Measurements from ENCODE around the gene STUM.
"Not testable (repeated sequence)": the region's sequence is repeated elsewhere in the genome, so short reads cannot be mapped to it uniquely, and the experiment has no call there.

- not testable (repeated sequence) for TF ChIP-seq CTCF (IDR thresholded peaks at IDR 0.05; ENCODE audit: borderline replicate concordance, extremely low read depth, low read length, poor library complexity, severe bottlenecking); EZH2 (IDR thresholded peaks at IDR 0.05; ENCODE audit: borderline replicate concordance, low read depth, low read length, severe bottlenecking)
These were observed 50.4 kb downstream of the STUM start for GRCh38 chr1:226598955-226599354.

All from DND-41 (cell line).